ENCODE measurements around the gene SLC6A19.

Gene SLC6A19

GRCh38 chr5:1162276-1162675 lies 39.1 kb upstream of the SLC6A19 start:
- no peak for TF ChIP-seq SPI1 (IDR thresholded peaks at IDR 0.05; ENCODE audit: borderline replicate concordance, low read depth)
- DNase-seq (ENCODE audit: low read depth in 1 of 2, low spot score in 1 of 2) = no peak
- H3K27ac ChIP-seq (replicated peaks) = no peak overlapping the region
- no peak overlapping the region for H3K4me3 ChIP-seq (replicated peaks; ENCODE audit: insufficient read depth, low read length)
- no peaks in the 10 kb centered on the region for H3K27me3 ChIP-seq (ENCODE audit: insufficient read depth, poor library complexity, severe bottlenecking)

- Histone ChIP-seq H3K27ac (replicated peaks) (no peak overlapping the region), H3K4me3 (replicated peaks; ENCODE audit: insufficient read depth, low read length) (no peak overlapping the region), H3K27me3 (ENCODE audit: insufficient read depth, poor library complexity, severe bottlenecking) (no peaks in the 10 kb centered on the region)
- TF ChIP-seq SPI1 (IDR thresholded peaks at IDR 0.05; ENCODE audit: borderline replicate concordance, low read depth) = peak; percentile 25; the same call in 1 of the 2 replicates
- TF ChIP-seq REST (IDR thresholded peaks at IDR 0.05; ENCODE audit: insufficient replicate concordance, low read depth) = no peak
- TF ChIP-seq POLR2AphosphoS5 (IDR thresholded peaks at IDR 0.05; ENCODE audit: low read depth) = no peak
- no peak for TF ChIP-seq GABPA (IDR thresholded peaks at IDR 0.05; ENCODE audit: low read depth)
- DNase-seq (ENCODE audit: low read depth in 1 of 2, low spot score in 1 of 2) = peak in 1 of 2 experiments; percentile 28
These were observed 38.6 kb upstream of the SLC6A19 start for GRCh38 chr5:1162751-1163150.

GRCh38 chr5:1163366-1163765 lies 38.0 kb upstream of the SLC6A19 start:
- DNase-seq (ENCODE audit: low read depth in 1 of 2, low spot score in 1 of 2) = no peak
- Histone ChIP-seq H3K4me3 (replicated peaks; ENCODE audit: insufficient read depth, low read length) (no peak overlapping the region), H3K27me3 (ENCODE audit: insufficient read depth, poor library complexity, severe bottlenecking) (no peaks in the 10 kb centered on the region), H3K27ac (replicated peaks) (no peak overlapping the region)
- TF ChIP-seq SPI1 (IDR thresholded peaks at IDR 0.05; ENCODE audit: borderline replicate concordance, low read depth) (no peak), GABPA (IDR thresholded peaks at IDR 0.05; ENCODE audit: low read depth) (no peak), REST (IDR thresholded peaks at IDR 0.05; ENCODE audit: insufficient replicate concordance, low read depth) (no peak), CTCF (IDR thresholded peaks at IDR 0.05; ENCODE audit: insufficient read depth, low read length) (no peak), POLR2AphosphoS5 (IDR thresholded peaks at IDR 0.05; ENCODE audit: low read depth) (no peak)

- no peak for DNase-seq (ENCODE audit: low read depth in 1 of 2, low spot score in 1 of 2)
- no peak for TF ChIP-seq REST (IDR thresholded peaks at IDR 0.05; ENCODE audit: insufficient replicate concordance, low read depth)
- no peak for TF ChIP-seq SPI1 (IDR thresholded peaks at IDR 0.05; ENCODE audit: borderline replicate concordance, low read depth)
- no peak for TF ChIP-seq GABPA (IDR thresholded peaks at IDR 0.05; ENCODE audit: low read depth)
- no peak for TF ChIP-seq CTCF (IDR thresholded peaks at IDR 0.05; ENCODE audit: insufficient read depth, low read length)
- no peak for TF ChIP-seq POLR2AphosphoS5 (IDR thresholded peaks at IDR 0.05; ENCODE audit: low read depth)
- Histone ChIP-seq H3K27ac (replicated peaks) (no peak overlapping the region), H3K4me3 (replicated peaks; ENCODE audit: insufficient read depth, low read length) (no peak overlapping the region), H3K27me3 (ENCODE audit: insufficient read depth, poor library complexity, severe bottlenecking) (no peaks in the 10 kb centered on the region)
These were observed 37.5 kb upstream of the SLC6A19 start for GRCh38 chr5:1163879-1164278.
